DLD1 (cell line): Measurements from ENCODE around the gene LIMK2.

Experiments used
- in situ Hi-C: cut with HindIII; loops from 2 replicates; pipeline ENCODE4 v1.10.0; 2017; ENCODE audit warnings: low sequenced_read_pairs

Gene LIMK2

GRCh38 chr22:31271026-31271425, 58.9 kb downstream of the LIMK2 start:
- in situ Hi-C loops, result no loop called here

- in situ Hi-C loops, result no loop called here
These were observed 59.4 kb downstream of the LIMK2 start for GRCh38 chr22:31271485-31271884.

GRCh38 chr22:31272522-31273446, 60.7 kb downstream of the LIMK2 start:
- in situ Hi-C loops, result no loop called here

- in situ Hi-C loops, result no loop called here
These were observed 61.9 kb downstream of the LIMK2 start for GRCh38 chr22:31274017-31274416.

- in situ Hi-C loops, result loop anchor here (25.0 kb wide), 1 partner anchor 88 kb away; no protein-coding TSS in a partner anchor
These were observed 62.9 kb downstream of the LIMK2 start for GRCh38 chr22:31275018-31275417.

GRCh38 chr22:31275576-31275975, 63.5 kb downstream of the LIMK2 start:
- in situ Hi-C loops, result loop anchor here (25.0 kb wide), 1 partner anchor 88 kb away; no protein-coding TSS in a partner anchor

- in situ Hi-C loops, result loop anchor here (25.0 kb wide), 1 partner anchor 89 kb away; no protein-coding TSS in a partner anchor
These were observed 64.5 kb downstream of the LIMK2 start for GRCh38 chr22:31276426-31277167.

- in situ Hi-C loops, result loop anchor here (25.0 kb wide), 1 partner anchor 90 kb away; no protein-coding TSS in a partner anchor
These were observed 65.6 kb downstream of the LIMK2 start for GRCh38 chr22:31277741-31278140.

GRCh38 chr22:31278151-31278621, 66.1 kb downstream of the LIMK2 start:
- in situ Hi-C loops, result loop anchor here (25.0 kb wide), 1 partner anchor 91 kb away; no protein-coding TSS in a partner anchor

- in situ Hi-C loops, result loop anchor here (25.0 kb wide), 1 partner anchor 91 kb away; no protein-coding TSS in a partner anchor
These were observed 66.7 kb downstream of the LIMK2 start for GRCh38 chr22:31278626-31279326.

- in situ Hi-C loops, result loop anchor here (25.0 kb wide), 1 partner anchor 92 kb away; no protein-coding TSS in a partner anchor
These were observed 67.2 kb downstream of the LIMK2 start for GRCh38 chr22:31279327-31279669.

GRCh38 chr22:31279821-31280505, 67.9 kb downstream of the LIMK2 start:
- in situ Hi-C loops, result loop anchor here (10.0 to 25.0 kb wide), 2 partner anchors 55 to 93 kb away; no protein-coding TSS in a partner anchor

- in situ Hi-C loops, result loop anchor here (10.0 to 25.0 kb wide), 2 partner anchors 53 to 94 kb away; no protein-coding TSS in a partner anchor
These were observed 69.6 kb downstream of the LIMK2 start for GRCh38 chr22:31281733-31282132.

GRCh38 chr22:31282748-31283468, 70.8 kb downstream of the LIMK2 start:
- in situ Hi-C loops, result loop anchor here (10.0 to 25.0 kb wide), 2 partner anchors 52 to 96 kb away; no protein-coding TSS in a partner anchor

- in situ Hi-C loops, result loop anchor here (10.0 to 25.0 kb wide), 2 partner anchors 50 to 97 kb away; no protein-coding TSS in a partner anchor
These were observed 72.4 kb downstream of the LIMK2 start for GRCh38 chr22:31284281-31285155.

GRCh38 chr22:31286360-31287255, 74.5 kb downstream of the LIMK2 start:
- in situ Hi-C loops, result loop anchor here (10.0 to 25.0 kb wide), 2 partner anchors 48 to 99 kb away; no protein-coding TSS in a partner anchor
